IPS-NIHi7 (cell line): ENCODE measurements around the gene NPFF.
"Not testable (repeated sequence)": the region's sequence is repeated elsewhere in the genome, so short reads cannot be mapped to it uniquely, and the experiment has no call there.

ENCODE experiments used
- DNase-seq: peaks from one replicate; pipeline ENCODE4 v3.0.0; 2012; ENCODE audit warnings: mixed read lengths; ENCODE audit errors: extremely low spot score

NPFF gene, protein sequence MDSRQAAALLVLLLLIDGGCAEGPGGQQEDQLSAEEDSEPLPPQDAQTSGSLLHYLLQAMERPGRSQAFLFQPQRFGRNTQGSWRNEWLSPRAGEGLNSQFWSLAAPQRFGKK

GRCh38 chr12:53506881-53507602 is at the start of gene NPFF:
TSS of gene NPFF (minus strand) at chr12:53507484. CDS start at chr12:53507474, 10 bp downstream.
- no peak for DNase-seq

- DNase-seq = no peak
Measured at GRCh38 chr12:53552361-53553327, 45.4 kb upstream of the NPFF start.

GRCh38 chr12:53551889-53552291 is 44.6 kb upstream of the NPFF start:
- no peak for DNase-seq

DNA sequence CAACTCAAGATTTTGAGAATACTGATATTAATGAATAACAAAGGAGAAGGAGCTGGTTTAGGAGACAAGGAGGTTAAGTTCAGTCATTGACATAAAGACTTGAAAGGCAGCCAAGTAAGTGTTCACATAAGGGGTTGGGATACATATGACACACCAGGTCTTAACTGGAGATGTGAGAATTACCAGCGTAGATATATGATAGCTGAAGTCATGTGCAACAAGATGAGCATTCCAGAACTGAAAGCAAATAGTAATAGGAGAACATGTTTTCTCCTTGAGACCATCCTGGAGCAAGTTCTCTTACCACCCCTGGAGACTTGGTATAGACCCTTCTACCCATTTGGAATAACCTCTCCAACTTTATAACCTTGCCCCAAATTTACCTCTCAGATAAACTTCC is 43.3 kb upstream of the NPFF start:
- DNase-seq = no peak

- not testable (repeated sequence) for DNase-seq
Measured at GRCh38 chr12:53550131-53550530, 42.8 kb upstream of the NPFF start.

GRCh38 chr12:53548354-53548753 is 41.1 kb upstream of the NPFF start:
- not testable (repeated sequence) for DNase-seq

DNA sequence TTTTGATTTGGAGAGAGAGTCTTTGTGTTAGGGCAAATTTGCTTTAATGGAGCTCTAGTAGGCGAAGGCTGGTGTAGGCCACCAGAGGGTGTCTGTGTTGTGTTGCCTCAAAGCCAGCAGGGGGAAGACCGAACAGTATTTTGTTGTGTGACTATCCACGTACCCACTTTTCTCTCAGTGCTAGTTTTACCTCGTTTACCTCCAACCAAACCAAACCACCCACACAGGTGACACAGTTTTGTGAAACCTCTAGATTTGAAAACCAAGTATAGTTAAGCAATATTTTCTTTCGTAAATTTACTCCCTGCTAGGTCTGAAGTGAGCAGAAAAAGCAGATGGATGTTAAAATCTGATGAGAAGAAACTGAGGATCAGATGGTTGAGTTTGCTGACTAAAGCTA is 36.3 kb upstream of the NPFF start:
- DNase-seq = peak; percentile 81

DNA sequence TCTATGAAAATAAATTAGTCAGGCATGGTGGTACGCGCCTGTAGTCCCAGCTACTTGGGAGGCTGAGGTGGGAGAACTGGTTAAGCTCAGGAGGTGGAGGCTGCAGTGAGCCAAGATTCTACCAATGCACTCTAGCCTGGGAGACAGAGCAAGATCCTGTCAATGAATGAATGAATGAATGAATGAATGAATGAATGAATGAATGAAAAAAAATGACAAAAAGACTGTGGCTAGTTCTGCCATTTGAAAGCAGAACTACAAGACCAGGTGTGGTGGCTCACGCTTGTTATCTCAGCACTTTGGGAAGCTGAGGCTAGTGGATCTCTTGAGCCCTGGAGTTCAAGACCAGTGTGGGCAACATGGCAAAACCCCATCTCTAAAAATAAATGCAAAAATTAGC is 32.2 kb upstream of the NPFF start:
- no peak for DNase-seq

- no peak for DNase-seq
Measured at GRCh38 chr12:53538209-53538689, 31.0 kb upstream of the NPFF start.

GRCh38 chr12:53536962-53537361 is 29.7 kb upstream of the NPFF start:
- no peak for DNase-seq

DNA sequence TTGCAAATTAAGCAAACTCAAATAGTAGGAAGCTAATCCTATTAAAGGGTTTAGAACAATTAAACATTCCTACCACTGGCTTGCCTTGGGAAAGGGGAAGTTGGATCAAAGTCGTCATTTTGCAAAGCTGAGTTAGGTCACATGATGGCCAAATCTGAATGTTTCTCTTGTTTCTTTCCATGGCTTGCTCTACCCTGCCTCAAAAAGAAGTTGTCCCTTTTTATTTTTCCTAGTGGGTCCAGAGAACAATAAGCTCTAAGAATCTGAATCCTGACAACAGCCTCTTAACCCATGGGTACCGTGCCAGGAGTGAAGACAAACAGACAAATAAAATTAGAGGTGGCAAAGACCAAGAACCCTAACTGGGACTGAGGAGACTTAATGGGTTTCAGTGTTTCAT is 26.2 kb upstream of the NPFF start:
- no peak for DNase-seq

GRCh38 chr12:53532524-53533445 is 25.5 kb upstream of the NPFF start:
- no peak for DNase-seq

DNA sequence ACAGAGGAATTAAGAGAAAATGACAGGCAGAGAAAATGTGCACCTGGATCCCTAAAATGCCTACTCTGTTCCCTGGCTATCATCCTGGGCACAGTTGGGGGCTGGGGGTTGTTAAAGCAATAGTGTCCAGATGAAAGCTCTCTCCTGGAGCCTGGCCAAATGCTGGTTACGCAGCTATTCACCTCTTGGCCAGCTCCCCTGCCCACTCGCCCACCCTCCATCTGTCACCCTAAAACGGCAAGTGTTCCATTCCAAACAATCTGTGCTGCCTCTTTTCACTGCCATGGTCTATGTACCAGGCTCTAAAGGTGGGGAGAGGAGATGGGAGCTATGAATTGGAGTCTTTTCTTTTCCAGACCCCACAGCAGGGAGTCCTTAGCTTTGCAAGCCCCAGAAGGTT is 24.7 kb upstream of the NPFF start:
- DNase-seq = no peak

GRCh38 chr12:53530920-53531319 is 23.6 kb upstream of the NPFF start:
- DNase-seq = no peak

- no peak for DNase-seq
Measured at GRCh38 chr12:53530061-53530460, 22.8 kb upstream of the NPFF start.

DNA sequence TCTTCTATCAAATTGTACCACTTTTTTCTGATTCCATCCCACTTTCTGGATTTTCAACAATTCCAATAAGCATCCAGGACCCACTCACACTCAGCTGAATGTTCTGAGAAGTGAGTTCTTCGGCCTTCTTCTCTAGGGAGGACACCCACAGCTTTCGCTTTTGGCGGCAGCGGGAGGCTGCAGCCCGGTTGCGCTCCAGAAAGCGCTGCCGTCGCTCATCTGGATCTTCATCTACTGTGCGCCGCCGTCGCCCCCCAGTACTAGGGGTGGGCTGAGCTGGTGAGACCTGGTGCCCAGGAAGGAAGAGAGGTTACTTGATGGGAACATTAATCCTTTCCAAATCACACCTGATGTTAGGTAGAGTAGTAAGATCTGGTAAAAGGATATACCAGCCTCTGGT is 17.2 kb upstream of the NPFF start:
- no peak for DNase-seq

DNA sequence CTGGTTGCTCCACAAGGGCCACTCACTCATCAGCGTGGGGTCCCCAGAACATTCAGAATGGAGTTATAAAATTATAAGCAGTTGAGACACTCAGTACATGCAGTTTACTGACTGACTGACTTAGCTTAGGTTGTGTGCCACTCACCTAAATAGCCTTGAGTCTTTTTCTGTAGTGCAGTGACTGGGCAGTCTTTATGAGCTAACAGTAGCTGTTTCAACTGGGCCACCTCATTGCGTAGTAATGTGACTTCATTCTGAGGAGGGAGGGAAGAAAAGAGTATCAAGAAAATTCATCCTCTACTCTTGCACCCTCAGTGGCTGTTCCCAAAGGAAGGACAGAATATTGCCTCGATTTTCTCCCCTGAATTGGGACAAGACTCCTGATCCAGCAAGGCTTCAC is 15.8 kb upstream of the NPFF start:
- DNase-seq = no peak

DNA sequence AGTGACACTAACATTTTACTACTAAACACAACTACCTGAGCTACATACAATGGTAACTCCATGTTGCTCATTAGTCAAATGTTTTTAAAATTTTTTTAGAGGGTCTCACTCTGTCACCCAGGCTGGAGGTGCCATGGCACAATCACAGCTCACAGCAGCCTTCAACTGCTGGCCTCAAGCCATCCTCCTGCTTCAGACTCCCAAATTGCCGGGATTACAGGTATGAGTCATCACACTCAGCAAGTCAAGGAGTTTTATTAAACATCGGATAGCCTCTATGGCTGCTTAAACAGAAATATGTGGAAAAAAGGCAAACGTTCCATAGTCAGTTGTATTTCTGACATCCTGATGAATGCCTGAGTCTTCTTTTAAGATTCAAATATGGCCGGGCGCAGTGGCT is 11.1 kb upstream of the NPFF start:
- no peak for DNase-seq

GRCh38 chr12:53516758-53517455 is 9.6 kb upstream of the NPFF start:
- no peak for DNase-seq

GRCh38 chr12:53515291-53515680 is 8.0 kb upstream of the NPFF start:
- DNase-seq = no peak
